Lung (tissue), 12 donors: ENCODE measurements around the gene GABBR2. TPM values are rescaled to one million over a fixed set of nuclear protein-coding genes. Genes with fewer than 3 reads are reported as not detected.

ENCODE experiments used
- ATAC-seq: fragments of 200-7000 bp; cut with Tn5 transposase; one replicate; pipeline ENCODE4 v1.9.1; 2020; ENCODE audit warnings: moderate number of reproducible peaks; ENCODE audit not compliant: insufficient read depth, low FRiP score
- DNase-seq, 3 donors: peaks; one replicate each; pipeline ENCODE4 v3.0.0-alpha.2; 2013 to 2017
- H3K27ac ChIP-seq, 2 donors: one replicate each; pipeline ENCODE4 v1.5.1; 2013; ENCODE audit warnings: mild to moderate bottlenecking in 2 of 2, moderate library complexity in 2 of 2, control low read depth in 1 of 2, inconsistent platforms in 1 of 2, low read depth in 1 of 2, low read length in 1 of 2
- H3K27me3 ChIP-seq, 3 donors: one replicate each; pipeline ENCODE4 v1.5.1; 2013; ENCODE audit warnings: low read length in 2 of 3; ENCODE audit not compliant: control insufficient read depth in 3 of 3, insufficient read depth in 3 of 3
- H3K36me3 ChIP-seq, 4 donors: one replicate each; pipeline ENCODE4 v1.5.1; 2013; ENCODE audit warnings: low read length in 4 of 4, mild to moderate bottlenecking in 1 of 4, moderate library complexity in 1 of 4; ENCODE audit not compliant: control insufficient read depth in 4 of 4, insufficient read depth in 4 of 4
- H3K4me1 ChIP-seq, 5 donors: one replicate each; pipeline ENCODE4 v1.5.1; 2013; ENCODE audit warnings: low read length in 5 of 5, mild to moderate bottlenecking in 2 of 5, moderate library complexity in 1 of 5; ENCODE audit not compliant: control insufficient read depth in 5 of 5, insufficient read depth in 5 of 5
- H3K4me3 ChIP-seq: one replicate; pipeline ENCODE4 v1.5.1; 2013; ENCODE audit warnings: mild to moderate bottlenecking, control low read depth, moderate library complexity
- H3K9ac ChIP-seq, 2 donors: one replicate each; pipeline ENCODE4 v1.5.1; 2013; ENCODE audit warnings: low read length in 2 of 2, control low read depth in 1 of 2; ENCODE audit not compliant: insufficient read depth in 1 of 2
- H3K9me3 ChIP-seq, 4 donors: one replicate each; pipeline ENCODE4 v1.5.1; 2013; ENCODE audit warnings: low read length in 3 of 4, mild to moderate bottlenecking in 1 of 4, moderate library complexity in 1 of 4; ENCODE audit not compliant: control insufficient read depth in 4 of 4, insufficient read depth in 3 of 4
- WGBS, 2 donors: extraction: QIAGEN DNeasy Blood & Tissue Kit; methylation state at CpG; one replicate each; pipeline ENCODE4 v1.1.7; 2013; 5-methylcytosine and 5-hydroxymethylcytosine counted together
- polyA plus RNA-seq, 2 donors: library from polyadenylated mRNA; stranded (reverse); fragments of 200-250 nt; gene quantifications; one replicate each; pipeline ENCODE4 v1.2.1, GENCODE V29; 2013
- total RNA-seq, 2 donors: library from RNA; depleted of rRNA in 1 of 2; stranded (reverse); fragments of >200 nt in 1 of 2; gene quantifications; one replicate each; pipeline ENCODE4 v1.2.1, GENCODE V29; 2014 to 2021
- TF ChIP-seq, protein P1 (sequence below): IDR thresholded peaks from 2 replicates; pipeline ENCODE4 v1.5.1; 2012; ENCODE audit warnings: mild to moderate bottlenecking; ENCODE audit errors: control extremely low read depth, extremely low read depth
- donor health status: control.
- donor health status: control.
- donor health status: Bipolar disorder and iron deficiency.
- donor health status: healthy.
- donor health status: DM: yes; HTN: yes; CAD: no.

Gene GABBR2
- total and polyA plus RNA-seq, 4 donors: 0.40 to 1.8 (median 0.64) TPM

- Histone ChIP-seq H3K27ac (no peak overlapping the region), H3K36me3 (no peaks in the 10 kb centered on the region), H3K9me3 (no peaks in the 10 kb centered on the region), H3K9ac (no peak overlapping the region), H3K4me3 (no peak overlapping the region), H3K27me3 (no peaks in the 10 kb centered on the region), H3K4me1 (no peaks in the 10 kb centered on the region)
- ATAC-seq (no peak), DNase-seq (no peak)
- 91% methylated on average over 6 of the region's 6 CpGs for WGBS, 2 donors
- TF ChIP-seq, protein P1, sequence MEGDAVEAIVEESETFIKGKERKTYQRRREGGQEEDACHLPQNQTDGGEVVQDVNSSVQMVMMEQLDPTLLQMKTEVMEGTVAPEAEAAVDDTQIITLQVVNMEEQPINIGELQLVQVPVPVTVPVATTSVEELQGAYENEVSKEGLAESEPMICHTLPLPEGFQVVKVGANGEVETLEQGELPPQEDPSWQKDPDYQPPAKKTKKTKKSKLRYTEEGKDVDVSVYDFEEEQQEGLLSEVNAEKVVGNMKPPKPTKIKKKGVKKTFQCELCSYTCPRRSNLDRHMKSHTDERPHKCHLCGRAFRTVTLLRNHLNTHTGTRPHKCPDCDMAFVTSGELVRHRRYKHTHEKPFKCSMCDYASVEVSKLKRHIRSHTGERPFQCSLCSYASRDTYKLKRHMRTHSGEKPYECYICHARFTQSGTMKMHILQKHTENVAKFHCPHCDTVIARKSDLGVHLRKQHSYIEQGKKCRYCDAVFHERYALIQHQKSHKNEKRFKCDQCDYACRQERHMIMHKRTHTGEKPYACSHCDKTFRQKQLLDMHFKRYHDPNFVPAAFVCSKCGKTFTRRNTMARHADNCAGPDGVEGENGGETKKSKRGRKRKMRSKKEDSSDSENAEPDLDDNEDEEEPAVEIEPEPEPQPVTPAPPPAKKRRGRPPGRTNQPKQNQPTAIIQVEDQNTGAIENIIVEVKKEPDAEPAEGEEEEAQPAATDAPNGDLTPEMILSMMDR: no peak
These were observed 305.0 kb downstream of the GABBR2 start for GRCh38 chr9:98403715-98404114.

GRCh38 chr9:98402019-98402840 is 306.5 kb downstream of the GABBR2 start:
- 74 to 76% methylated on average over 14 of the region's 14 CpGs for WGBS, 2 donors
- Histone ChIP-seq H3K9ac (no peak overlapping the region), H3K36me3 (no peaks in the 10 kb centered on the region), H3K27me3 (no peaks in the 10 kb centered on the region), H3K4me1 (no peaks in the 10 kb centered on the region), H3K4me3 (no peak overlapping the region), H3K9me3 (no peaks in the 10 kb centered on the region), H3K27ac (no peak overlapping the region)
- TF ChIP-seq, protein P1: no peak
- DNase-seq: no peak
- ATAC-seq: no peak

- TF ChIP-seq, protein P1: no peak
- Histone ChIP-seq H3K4me3 (no peak overlapping the region), H3K27me3 (no peaks in the 10 kb centered on the region), H3K4me1 (no peaks in the 10 kb centered on the region), H3K9ac (no peak overlapping the region), H3K27ac (no peak overlapping the region), H3K36me3 (no peaks in the 10 kb centered on the region), H3K9me3 (peaks cover 0 to 3% (median 0%) of the 10 kb centered on the region in 4 donors)
- DNase-seq: peak in 2 of 3 donors; percentile 50 to 63
- WGBS, 2 donors: 72 to 75% methylated on average over 11 of the region's 11 CpGs
- no peak for ATAC-seq
These were observed 307.4 kb downstream of the GABBR2 start for GRCh38 chr9:98401140-98402018.
